Loucy (cell line): Measurements from ENCODE around the gene CASK.

Source experiments
- CTCF ChIP-seq: fragments of 200-600 bp; sonication (generic); conservative IDR thresholded peaks from 2 replicates; pipeline ENCODE4 v1.5.1; 2014; ENCODE audit warnings: mild to moderate bottlenecking, antibody characterized with exemption, low read length
- EZH2phosphoT487 ChIP-seq: fragments of 200-600 bp; IDR thresholded peaks from 2 replicates; pipeline ENCODE4 v1.6.1; 2018; ENCODE audit warnings: antibody characterized with exemption, mild to moderate bottlenecking, moderate library complexity, borderline replicate concordance

- no peak for TF ChIP-seq CTCF
- TF ChIP-seq EZH2phosphoT487 = no peak
Observed at GRCh38 chrX:41693024-41693423, 230.3 kb downstream of the CASK start.
